GM15510 (cell line): ENCODE results near the gene CRYAB.
A peak's percentile ranks its signal among the peaks of the same experiment; 100 is the strongest.

Experiments used
- POLR2A ChIP-seq: IDR thresholded peaks from 3 replicates; pipeline ENCODE4 v1.6.1; 2011; ENCODE audit warnings: borderline replicate concordance; ENCODE audit not compliant: insufficient read length; ENCODE audit errors: extremely low read depth

The CRYAB gene

DNA sequence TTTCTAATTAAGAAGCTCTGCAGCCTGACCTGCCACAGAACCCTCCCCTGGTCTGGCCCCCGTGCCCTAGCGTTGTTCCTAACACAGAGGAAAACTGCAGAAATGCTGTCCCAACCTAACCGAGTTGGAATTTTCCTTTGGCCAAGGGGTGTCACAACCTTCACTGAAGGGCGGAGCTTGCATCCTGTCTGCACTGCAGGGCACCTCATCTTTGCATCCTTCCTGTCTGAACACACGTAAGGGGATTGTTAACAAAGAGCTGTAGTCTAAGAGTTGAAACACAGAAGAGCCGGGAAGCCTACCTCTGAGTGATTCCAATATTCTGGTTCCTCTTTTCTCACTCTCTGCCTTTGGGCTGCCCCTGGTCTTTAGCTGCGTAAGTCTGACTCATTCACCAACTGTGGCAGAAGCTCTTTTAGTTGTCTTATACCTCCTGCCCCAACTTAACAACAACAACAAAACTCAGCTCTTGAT lies 27.2 kb upstream of the CRYAB start:
- no peak for TF ChIP-seq POLR2A

GRCh38 chr11:111937844-111938243 lies 26.3 kb upstream of the CRYAB start:
- TF ChIP-seq POLR2A = no peak

- TF ChIP-seq POLR2A = no peak
Measured at GRCh38 chr11:111937461-111937769, 25.8 kb upstream of the CRYAB start.

DNA sequence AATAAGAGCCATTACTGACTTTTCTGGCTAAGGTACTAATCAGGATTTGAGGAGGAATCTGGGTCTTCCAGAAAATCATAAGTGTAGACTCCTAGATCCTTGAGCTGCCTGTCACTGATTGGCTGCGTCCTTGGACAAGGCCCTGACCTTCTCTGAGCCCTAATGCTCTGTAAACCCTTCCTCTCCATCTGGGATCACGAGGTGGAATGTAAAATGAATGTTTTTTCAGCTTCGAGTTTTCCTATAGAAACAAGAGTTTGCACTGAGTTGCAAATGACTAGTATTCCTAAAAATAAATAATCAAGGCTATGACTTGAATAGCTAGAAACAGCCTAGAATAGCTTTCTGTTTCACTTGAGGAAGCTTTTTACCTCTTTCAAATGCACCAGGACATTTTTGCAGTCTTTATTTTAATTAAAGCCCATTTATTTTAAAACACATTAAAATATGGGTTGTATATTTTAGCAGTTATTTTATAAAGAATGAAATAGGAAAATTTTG lies 24.5 kb upstream of the CRYAB start:
- TF ChIP-seq POLR2A = no peak

- TF ChIP-seq POLR2A = no peak
Measured at GRCh38 chr11:111935317-111936039, 23.9 kb upstream of the CRYAB start.

GRCh38 chr11:111934306-111934705 lies 22.7 kb upstream of the CRYAB start:
- no peak for TF ChIP-seq POLR2A

- no peak for TF ChIP-seq POLR2A
Measured at GRCh38 chr11:111933872-111934271, 22.3 kb upstream of the CRYAB start.

- TF ChIP-seq POLR2A = no peak
Measured at GRCh38 chr11:111932611-111932950, 21.0 kb upstream of the CRYAB start.

- no peak for TF ChIP-seq POLR2A
Measured at GRCh38 chr11:111930472-111930871, 18.9 kb upstream of the CRYAB start.

- peak; percentile 83 for TF ChIP-seq POLR2A
Measured at GRCh38 chr11:111926505-111927391, 15.2 kb upstream of the CRYAB start.

DNA sequence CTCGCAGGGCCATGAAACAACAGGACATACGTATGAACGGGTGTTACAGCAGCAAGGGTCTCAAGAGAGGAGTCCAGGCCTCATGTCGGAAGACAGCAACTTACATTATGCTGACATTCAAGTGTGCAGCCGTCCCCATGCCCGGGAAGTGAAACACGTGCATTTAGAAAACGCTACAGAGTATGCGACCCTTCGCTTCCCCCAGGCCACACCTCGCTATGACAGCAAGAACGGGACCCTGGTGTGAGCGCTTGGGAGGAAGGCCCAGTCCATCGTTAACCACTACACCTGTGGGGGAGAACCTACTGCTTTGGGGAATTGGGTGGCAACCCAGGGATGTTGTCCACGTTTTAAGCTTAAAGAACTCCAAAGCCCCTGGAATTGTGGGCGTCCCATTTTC lies 14.4 kb upstream of the CRYAB start:
- no peak for TF ChIP-seq POLR2A

- no peak for TF ChIP-seq POLR2A
Measured at GRCh38 chr11:111923951-111924350, 12.4 kb upstream of the CRYAB start.

GRCh38 chr11:111923351-111923788 lies 11.8 kb upstream of the CRYAB start:
- TF ChIP-seq POLR2A = no peak

- TF ChIP-seq POLR2A = no peak
Measured at GRCh38 chr11:111922803-111923202, 11.2 kb upstream of the CRYAB start.

- no peak for TF ChIP-seq POLR2A
Measured at GRCh38 chr11:111921541-111922230, 10.1 kb upstream of the CRYAB start.
